Keratinocyte (primary cell): ENCODE results near the gene CTSK. TPM values are rescaled to one million over a fixed set of nuclear protein-coding genes. Genes with fewer than 3 reads are reported as not detected.

Experiments used
- DNase-seq: peaks from one replicate; pipeline ENCODE4 v3.0.0-alpha.2; 2011; ENCODE audit warnings: low read depth, missing footprints, low spot score
- FAIRE-seq: peaks from 2 replicates; lab custom pipeline; 2011; peaks lifted over from hg19 to GRCh38; lab: Jason Lieb, UNC
- H2AFZ ChIP-seq: 2 replicates; pipeline ENCODE4 v1.6.0; 2012; ENCODE audit warnings: low read length, control low read depth, inconsistent platforms; ENCODE audit not compliant: control insufficient read depth
- H3K27ac ChIP-seq: 2 replicates; pipeline ENCODE4 v1.5.1; 2011; ENCODE audit warnings: low read length; ENCODE audit not compliant: control insufficient read depth, insufficient read depth
- H3K27me3 ChIP-seq: 3 replicates; pipeline ENCODE4 v1.6.0; 2011; ENCODE audit warnings: low read length; ENCODE audit not compliant: control insufficient read depth, insufficient read depth; ENCODE audit errors: extremely low read depth
- H3K36me3 ChIP-seq, 2 experiments: 2 replicates in 1 of 2; 3 replicates in 1 of 2; pipeline ENCODE4 v1.5.1; 2011; ENCODE audit warnings: low read length in 2 of 2, mild to moderate bottlenecking in 1 of 2; ENCODE audit not compliant: control insufficient read depth in 2 of 2, insufficient read depth in 2 of 2; ENCODE audit errors: extremely low read depth in 1 of 2
- H3K4me1 ChIP-seq: 3 replicates; pipeline ENCODE4 v1.5.1; 2011; ENCODE audit warnings: low read length; ENCODE audit not compliant: control insufficient read depth, insufficient read depth; ENCODE audit errors: extremely low read depth
- H3K4me2 ChIP-seq: 3 replicates; pipeline ENCODE4 v1.6.0; 2011; ENCODE audit warnings: low read depth, low read length; ENCODE audit not compliant: control insufficient read depth, insufficient read depth; ENCODE audit errors: extremely low read depth
- H3K4me3 ChIP-seq, 3 experiments: fragments of 200-600 bp in 1 of 3; sonication (generic) in 1 of 3; 2 replicates in 2 of 3; 3 replicates in 1 of 3; pipeline ENCODE4 v1.5.1; 2011 to 2016; ENCODE audit warnings: low read length in 3 of 3, mild to moderate bottlenecking in 3 of 3, control low read depth in 2 of 3, inconsistent platforms in 1 of 3, low read depth in 1 of 3, mixed read lengths in 1 of 3, mixed run types in 1 of 3, moderate library complexity in 1 of 3; ENCODE audit not compliant: control insufficient read depth in 2 of 3, insufficient read depth in 2 of 3; ENCODE audit errors: extremely low read depth in 1 of 3
- H3K79me2 ChIP-seq: 2 replicates; pipeline ENCODE4 v1.6.0; 2012; ENCODE audit warnings: low read length; ENCODE audit not compliant: control insufficient read depth, insufficient read depth
- H3K9ac ChIP-seq: 3 replicates; pipeline ENCODE4 v1.6.0; 2011; ENCODE audit warnings: low read length; ENCODE audit not compliant: control insufficient read depth, insufficient read depth; ENCODE audit errors: extremely low read depth
- H3K9me1 ChIP-seq: 3 replicates; pipeline ENCODE4 v1.6.0; 2011; ENCODE audit warnings: low read length; ENCODE audit not compliant: control insufficient read depth, insufficient read depth; ENCODE audit errors: extremely low read depth
- H3K9me3 ChIP-seq: 2 replicates; pipeline ENCODE4 v1.5.1; 2012; ENCODE audit warnings: low read depth, low read length; ENCODE audit not compliant: control insufficient read depth
- H4K20me1 ChIP-seq: 3 replicates; pipeline ENCODE4 v1.6.0; 2011; ENCODE audit warnings: low read length; ENCODE audit not compliant: control insufficient read depth, insufficient read depth; ENCODE audit errors: extremely low read depth
- EZH2 ChIP-seq: IDR thresholded peaks from one replicate; pipeline ENCODE4 v1.6.1; 2012; ENCODE audit warnings: inconsistent platforms, mild to moderate bottlenecking, low read length, moderate library complexity
- dilution Hi-C: fragments of 300-500 bp; cut with MboI; formaldehyde crosslinking; loops from one replicate; pipeline ENCODE4 v1.7.0; 2020; ENCODE audit warnings: low sequenced_read_pairs; ENCODE audit not compliant: extremely low pct_ligation_motif_present
- polyA plus RNA-seq, 5 experiments: library from polyadenylated mRNA; depleted of rRNA in 3 of 5; stranded (reverse) in 3 of 5; stranded (forward) in 1 of 5; unstranded in 1 of 5; fragments of >200 nt; gene quantifications; 1 replicate in 1 of 5; 2 replicates in 3 of 5; 3 replicates in 1 of 5; pipeline versions ENCODE4 v1.2.1 to v1.2.3, GENCODE V29; 2011 to 2012; ENCODE audit warnings: missing spikeins in 2 of 5, low read depth in 1 of 5, low replicate concordance in 1 of 5
- TF ChIP-seq, protein P1 (sequence below), 3 experiments: IDR thresholded peaks in 1 of 3; conservative IDR thresholded peaks in 1 of 3; optimal IDR thresholded peaks in 1 of 3; 2 replicates in 2 of 3; 3 replicates in 1 of 3; pipeline versions ENCODE3 to v1.5.1; 2011; ENCODE audit warnings: low read length in 3 of 3, mild to moderate bottlenecking in 3 of 3, moderate library complexity in 2 of 3, control low read depth in 1 of 3, inconsistent platforms in 1 of 3; ENCODE audit not compliant: insufficient read depth in 2 of 3; ENCODE audit errors: extremely low read depth in 1 of 3

Gene CTSK
- polyA plus RNA-seq, 1 donor (not counting 4 experiments of a cell fraction or from before 2014, with no cell fraction given): 40.5 TPM

DNA sequence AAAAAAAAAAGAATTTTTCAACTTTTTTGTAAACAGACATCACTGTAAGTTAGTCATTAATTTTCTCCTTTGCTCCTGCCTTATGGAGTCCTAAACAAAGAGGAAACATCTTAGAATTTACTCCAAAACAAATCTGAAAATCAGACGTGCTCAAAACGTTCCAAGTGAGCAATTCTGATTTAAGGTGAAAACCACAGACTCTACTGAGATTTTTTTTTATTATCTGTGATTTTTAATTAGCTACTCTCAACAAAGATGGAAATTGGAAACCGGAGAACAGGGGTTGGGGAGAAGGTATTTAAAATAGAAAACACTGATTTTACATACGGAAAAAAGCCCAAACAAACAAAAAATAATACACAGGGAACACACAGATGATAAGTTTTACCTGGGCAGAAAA is 7.8 kb upstream of the CTSK start:
- Histone ChIP-seq H3K9me1 (no peaks in the 10 kb centered on the region), H3K27ac (no peak overlapping the region), H2AFZ (no peak overlapping the region), H3K9me3 (no peaks in the 10 kb centered on the region), H3K4me3 (no peak overlapping the region), H3K4me1 (peaks cover 12% of the 10 kb centered on the region), H3K4me2 (no peak overlapping the region), H3K36me3 (peaks cover 14 to 23% of the 10 kb centered on the region in 2 experiments), H3K79me2 (no peaks in the 10 kb centered on the region), H3K27me3 (no peaks in the 10 kb centered on the region), H3K9ac (no peak overlapping the region), H4K20me1 (no peaks in the 10 kb centered on the region)
- FAIRE-seq (no peak), DNase-seq (no peak)
- TF ChIP-seq EZH2: no peak
- TF ChIP-seq, protein P1, sequence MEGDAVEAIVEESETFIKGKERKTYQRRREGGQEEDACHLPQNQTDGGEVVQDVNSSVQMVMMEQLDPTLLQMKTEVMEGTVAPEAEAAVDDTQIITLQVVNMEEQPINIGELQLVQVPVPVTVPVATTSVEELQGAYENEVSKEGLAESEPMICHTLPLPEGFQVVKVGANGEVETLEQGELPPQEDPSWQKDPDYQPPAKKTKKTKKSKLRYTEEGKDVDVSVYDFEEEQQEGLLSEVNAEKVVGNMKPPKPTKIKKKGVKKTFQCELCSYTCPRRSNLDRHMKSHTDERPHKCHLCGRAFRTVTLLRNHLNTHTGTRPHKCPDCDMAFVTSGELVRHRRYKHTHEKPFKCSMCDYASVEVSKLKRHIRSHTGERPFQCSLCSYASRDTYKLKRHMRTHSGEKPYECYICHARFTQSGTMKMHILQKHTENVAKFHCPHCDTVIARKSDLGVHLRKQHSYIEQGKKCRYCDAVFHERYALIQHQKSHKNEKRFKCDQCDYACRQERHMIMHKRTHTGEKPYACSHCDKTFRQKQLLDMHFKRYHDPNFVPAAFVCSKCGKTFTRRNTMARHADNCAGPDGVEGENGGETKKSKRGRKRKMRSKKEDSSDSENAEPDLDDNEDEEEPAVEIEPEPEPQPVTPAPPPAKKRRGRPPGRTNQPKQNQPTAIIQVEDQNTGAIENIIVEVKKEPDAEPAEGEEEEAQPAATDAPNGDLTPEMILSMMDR (optimal IDR thresholded peaks at IDR 0.05 in 1 of 3, IDR thresholded peaks at IDR 0.05 in 1 of 3, conservative IDR thresholded peaks at IDR 0.05 in 1 of 3; ENCODE audit: extremely low read depth in 1 of 3, insufficient read depth in 2 of 3, low read length in 3 of 3): no peak
- dilution Hi-C loops: loop anchor here (25.0 kb wide), 1 partner anchor 179 kb away; the partner anchor contains the start of gene ENSA

DNA sequence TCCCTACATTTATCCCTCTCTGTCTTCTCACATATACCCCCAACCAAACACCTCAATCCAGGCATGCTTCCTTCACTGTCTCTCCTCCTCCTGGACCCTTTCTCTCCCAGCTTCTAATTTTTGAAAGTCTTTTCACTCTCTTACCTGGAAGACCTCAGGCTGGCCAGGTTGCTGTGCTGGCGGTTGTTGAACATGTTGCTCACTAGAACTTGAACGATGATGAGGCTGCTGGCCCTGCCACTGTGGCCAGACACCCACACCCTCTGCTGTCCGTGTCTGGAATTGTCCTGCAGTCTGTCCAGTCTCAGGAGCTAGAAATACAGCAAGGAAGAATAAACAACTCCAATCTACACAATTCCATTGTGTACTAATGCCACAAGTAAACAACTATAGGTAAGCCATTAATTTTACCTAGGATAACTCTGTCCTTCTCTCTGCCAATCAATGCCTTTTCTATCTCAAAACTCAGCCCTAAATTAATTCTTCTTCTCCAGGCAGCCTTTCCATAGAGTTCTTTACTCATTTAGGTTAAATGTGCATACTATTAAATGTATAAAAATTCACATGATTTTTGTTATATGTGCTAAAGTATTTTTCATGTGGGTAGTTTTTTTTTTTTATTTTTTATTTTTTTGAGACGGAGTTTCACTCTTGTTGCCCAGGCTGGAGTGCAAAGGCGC is 5.1 kb upstream of the CTSK start:
- no peak overlapping the region for H3K9ac ChIP-seq
- no peaks in the 10 kb centered on the region for H3K79me2 ChIP-seq
- peak; percentile 89 for FAIRE-seq
- dilution Hi-C loops: loop anchor here (25.0 kb wide), 1 partner anchor 176 kb away; the partner anchor contains the start of gene ENSA
- no peak overlapping the region for H3K4me2 ChIP-seq
- no peak for DNase-seq
- no peak overlapping the region for H3K27ac ChIP-seq
- H4K20me1 ChIP-seq: no peaks in the 10 kb centered on the region
- H3K4me1 ChIP-seq: peaks cover 29% of the 10 kb centered on the region
- no peaks in the 10 kb centered on the region for H3K27me3 ChIP-seq
- H2AFZ ChIP-seq: no peak overlapping the region
- H3K36me3 ChIP-seq: peaks cover 14 to 25% of the 10 kb centered on the region in 2 experiments
- no peaks in the 10 kb centered on the region for H3K9me1 ChIP-seq
- TF ChIP-seq, protein P1 (optimal IDR thresholded peaks at IDR 0.05 in 1 of 3, IDR thresholded peaks at IDR 0.05 in 1 of 3, conservative IDR thresholded peaks at IDR 0.05 in 1 of 3; ENCODE audit: extremely low read depth in 1 of 3, insufficient read depth in 2 of 3, low read length in 3 of 3): peak; percentile 87 to 92 (median 91)
- TF ChIP-seq EZH2: no peak
- no peak overlapping the region for H3K4me3 ChIP-seq
- no peaks in the 10 kb centered on the region for H3K9me3 ChIP-seq
